Measurements from ENCODE around the gene CCDC57.

CCDC57 gene

GRCh38 chr17:82152556-82153294, 59.9 kb downstream of the CCDC57 start:
- DNase-seq, result no peak
- Histone ChIP-seq H3K27me3 (replicated peaks; ENCODE audit: insufficient read depth, low read length) (no peaks in the 10 kb centered on the region), H3K9ac (ENCODE audit: low read length) (no peak overlapping the region), H3K79me2 (ENCODE audit: low read length) (no peaks in the 10 kb centered on the region), H3K4me3 (ENCODE audit: low read length) (no peak overlapping the region), H3K36me3 (replicated peaks; ENCODE audit: insufficient read depth, low read length) (no peaks in the 10 kb centered on the region), H3K4me1 (ENCODE audit: low read length) (no peaks in the 10 kb centered on the region), H3K9me3 (replicated peaks; ENCODE audit: insufficient read depth, low read length) (no peaks in the 10 kb centered on the region), H2AFZ (ENCODE audit: low read length) (no peak overlapping the region), H4K20me1 (ENCODE audit: insufficient read depth, low read length) (no peaks in the 10 kb centered on the region), H3K4me2 (ENCODE audit: low read depth, low read length) (no peak overlapping the region), H3K9me2 (replicated peaks; ENCODE audit: insufficient read depth, low read length) (no peaks in the 10 kb centered on the region), H3F3A (ENCODE audit: insufficient read depth, low read length) (no peaks in the 10 kb centered on the region), H3K27ac (ENCODE audit: low read length) (no peak overlapping the region)
- TF ChIP-seq, protein P1, sequence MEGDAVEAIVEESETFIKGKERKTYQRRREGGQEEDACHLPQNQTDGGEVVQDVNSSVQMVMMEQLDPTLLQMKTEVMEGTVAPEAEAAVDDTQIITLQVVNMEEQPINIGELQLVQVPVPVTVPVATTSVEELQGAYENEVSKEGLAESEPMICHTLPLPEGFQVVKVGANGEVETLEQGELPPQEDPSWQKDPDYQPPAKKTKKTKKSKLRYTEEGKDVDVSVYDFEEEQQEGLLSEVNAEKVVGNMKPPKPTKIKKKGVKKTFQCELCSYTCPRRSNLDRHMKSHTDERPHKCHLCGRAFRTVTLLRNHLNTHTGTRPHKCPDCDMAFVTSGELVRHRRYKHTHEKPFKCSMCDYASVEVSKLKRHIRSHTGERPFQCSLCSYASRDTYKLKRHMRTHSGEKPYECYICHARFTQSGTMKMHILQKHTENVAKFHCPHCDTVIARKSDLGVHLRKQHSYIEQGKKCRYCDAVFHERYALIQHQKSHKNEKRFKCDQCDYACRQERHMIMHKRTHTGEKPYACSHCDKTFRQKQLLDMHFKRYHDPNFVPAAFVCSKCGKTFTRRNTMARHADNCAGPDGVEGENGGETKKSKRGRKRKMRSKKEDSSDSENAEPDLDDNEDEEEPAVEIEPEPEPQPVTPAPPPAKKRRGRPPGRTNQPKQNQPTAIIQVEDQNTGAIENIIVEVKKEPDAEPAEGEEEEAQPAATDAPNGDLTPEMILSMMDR (IDR thresholded peaks at IDR 0.05; ENCODE audit: low read length), result no peak
- TF ChIP-seq EZH2 (optimal IDR thresholded peaks at IDR 0.05; ENCODE audit: low read depth, low read length), result no peak
- TF ChIP-seq EZH2phosphoT487 (IDR thresholded peaks at IDR 0.05; ENCODE audit: low read length), result no peak

DNA sequence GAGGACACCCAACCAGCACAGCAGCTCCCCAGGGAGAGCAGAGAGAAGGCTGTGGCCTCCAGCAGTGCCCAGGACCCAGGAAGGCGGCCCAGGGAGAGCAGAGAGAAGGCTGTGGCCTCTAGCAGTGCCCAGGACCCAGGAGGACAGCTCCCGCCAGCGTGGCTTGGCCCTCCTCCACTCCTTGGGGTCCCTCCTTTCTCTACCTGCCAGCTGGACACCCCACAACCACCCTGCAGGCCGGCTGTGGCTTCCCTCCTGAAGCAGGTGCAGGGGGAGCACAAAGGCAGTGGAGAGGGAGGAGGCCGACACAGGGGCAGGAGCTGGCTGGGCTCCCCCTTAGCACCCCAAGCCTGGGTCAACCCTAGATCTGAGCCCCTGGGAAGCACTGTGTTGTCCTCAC, 60.5 kb downstream of the CCDC57 start:
- no peaks in the 10 kb centered on the region for H3F3A ChIP-seq (ENCODE audit: insufficient read depth, low read length)
- H4K20me1 ChIP-seq (ENCODE audit: insufficient read depth, low read length), result no peaks in the 10 kb centered on the region
- no peaks in the 10 kb centered on the region for H3K9me3 ChIP-seq (replicated peaks; ENCODE audit: insufficient read depth, low read length)
- no peaks in the 10 kb centered on the region for H3K4me1 ChIP-seq (ENCODE audit: low read length)
- H2AFZ ChIP-seq (ENCODE audit: low read length), result no peak overlapping the region
- H3K27me3 ChIP-seq (replicated peaks; ENCODE audit: insufficient read depth, low read length), result no peaks in the 10 kb centered on the region
- DNase-seq, result no peak
- H3K36me3 ChIP-seq (replicated peaks; ENCODE audit: insufficient read depth, low read length), result no peaks in the 10 kb centered on the region
- no peak for TF ChIP-seq EZH2phosphoT487 (IDR thresholded peaks at IDR 0.05; ENCODE audit: low read length)
- no peak for TF ChIP-seq EZH2 (optimal IDR thresholded peaks at IDR 0.05; ENCODE audit: low read depth, low read length)
- TF ChIP-seq, protein P1 (IDR thresholded peaks at IDR 0.05; ENCODE audit: low read length), result no peak
- H3K9ac ChIP-seq (ENCODE audit: low read length), result no peak overlapping the region
- H3K27ac ChIP-seq (ENCODE audit: low read length), result no peak overlapping the region
- no peaks in the 10 kb centered on the region for H3K79me2 ChIP-seq (ENCODE audit: low read length)
- H3K4me3 ChIP-seq (ENCODE audit: low read length), result no peak overlapping the region
- H3K9me2 ChIP-seq (replicated peaks; ENCODE audit: insufficient read depth, low read length), result no peaks in the 10 kb centered on the region
- no peak overlapping the region for H3K4me2 ChIP-seq (ENCODE audit: low read depth, low read length)

DNA sequence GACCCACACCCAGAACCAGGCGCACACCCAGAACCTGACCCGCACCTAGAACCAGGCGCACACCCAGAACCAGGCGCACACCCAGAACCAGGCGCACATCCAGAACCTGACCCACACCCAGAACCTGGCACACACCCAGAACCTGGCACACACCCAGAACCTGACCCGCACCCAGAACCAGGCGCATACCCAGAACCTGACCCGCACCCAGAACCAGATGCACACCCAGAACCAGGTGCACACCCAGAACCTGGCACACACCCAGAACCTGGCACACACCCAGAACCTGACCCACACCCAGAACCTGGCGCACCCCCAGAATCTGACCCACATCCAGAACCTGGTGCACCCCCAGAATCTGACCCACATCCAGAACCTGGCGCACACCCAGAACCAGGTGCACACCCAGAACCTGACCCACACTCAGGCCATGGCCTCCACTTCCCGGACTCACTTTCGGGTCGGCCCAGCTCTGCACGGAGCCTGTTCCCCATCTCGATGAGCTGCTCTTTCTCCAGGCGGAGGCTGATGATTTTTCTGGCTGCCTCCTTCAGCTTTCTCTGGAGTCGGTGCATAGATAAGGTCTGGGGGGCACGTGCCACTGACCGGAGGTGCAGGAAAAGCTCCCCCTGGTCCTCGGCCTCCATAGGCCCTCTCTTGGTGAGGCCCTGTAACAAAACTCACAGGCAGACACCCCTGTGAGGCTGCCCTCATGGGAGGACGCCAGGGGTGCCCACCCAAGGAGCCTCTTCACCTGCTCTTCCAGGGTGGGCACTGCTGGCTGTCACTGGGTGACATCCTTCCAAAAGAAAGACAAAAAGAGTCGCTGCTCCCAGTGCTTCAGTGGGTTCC, 61.3 kb downstream of the CCDC57 start:
- H3F3A ChIP-seq (ENCODE audit: insufficient read depth, low read length), result no peaks in the 10 kb centered on the region
- no peak for TF ChIP-seq EZH2 (optimal IDR thresholded peaks at IDR 0.05; ENCODE audit: low read depth, low read length)
- TF ChIP-seq, protein P1 (IDR thresholded peaks at IDR 0.05; ENCODE audit: low read length), result no peak
- no peak for DNase-seq

More for the DNA sequence above, 61.3 kb downstream of the CCDC57 start:
- Histone ChIP-seq H3K9me2 (replicated peaks; ENCODE audit: insufficient read depth, low read length) (no peaks in the 10 kb centered on the region), H3K27me3 (replicated peaks; ENCODE audit: insufficient read depth, low read length) (no peaks in the 10 kb centered on the region), H4K20me1 (ENCODE audit: insufficient read depth, low read length) (no peaks in the 10 kb centered on the region), H3K4me1 (ENCODE audit: low read length) (no peaks in the 10 kb centered on the region), H3K4me3 (ENCODE audit: low read length) (no peak overlapping the region), H2AFZ (ENCODE audit: low read length) (no peak overlapping the region), H3K36me3 (replicated peaks; ENCODE audit: insufficient read depth, low read length) (no peaks in the 10 kb centered on the region), H3K79me2 (ENCODE audit: low read length) (no peaks in the 10 kb centered on the region), H3K27ac (ENCODE audit: low read length) (no peak overlapping the region), H3K4me2 (ENCODE audit: low read depth, low read length) (no peak overlapping the region), H3K9me3 (replicated peaks; ENCODE audit: insufficient read depth, low read length) (no peaks in the 10 kb centered on the region), H3K9ac (ENCODE audit: low read length) (no peak overlapping the region)

Measured in MM.1S (cell line).